ENCODE measurements around the gene OSBPL10.
"Not testable (repeated sequence)": the region's sequence is repeated elsewhere in the genome, so short reads cannot be mapped to it uniquely, and the experiment has no call there.

Gene OSBPL10

GRCh38 chr3:31882895-31883294 lies 98.2 kb downstream of the OSBPL10 start:
- no peak for DNase-seq

DNA sequence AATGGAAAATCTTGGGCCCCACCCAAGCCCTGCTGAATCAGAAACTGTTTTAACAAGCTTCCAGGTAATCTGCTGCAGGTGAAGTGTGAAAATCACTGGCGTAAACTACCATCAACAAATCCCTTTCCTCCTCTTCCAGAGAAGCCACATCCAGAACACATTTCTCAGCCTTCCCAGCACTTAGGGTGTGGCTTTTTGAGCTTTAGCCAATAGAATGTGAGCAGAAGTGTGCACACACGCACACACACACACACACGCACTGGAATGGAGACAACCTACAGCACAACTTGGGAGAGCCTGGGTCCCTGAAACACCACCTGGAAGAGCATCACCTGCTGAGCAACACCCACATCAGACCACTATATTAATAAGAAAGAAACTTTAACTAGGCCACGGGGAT lies 98.6 kb downstream of the OSBPL10 start:
- no peak for DNase-seq

DNA sequence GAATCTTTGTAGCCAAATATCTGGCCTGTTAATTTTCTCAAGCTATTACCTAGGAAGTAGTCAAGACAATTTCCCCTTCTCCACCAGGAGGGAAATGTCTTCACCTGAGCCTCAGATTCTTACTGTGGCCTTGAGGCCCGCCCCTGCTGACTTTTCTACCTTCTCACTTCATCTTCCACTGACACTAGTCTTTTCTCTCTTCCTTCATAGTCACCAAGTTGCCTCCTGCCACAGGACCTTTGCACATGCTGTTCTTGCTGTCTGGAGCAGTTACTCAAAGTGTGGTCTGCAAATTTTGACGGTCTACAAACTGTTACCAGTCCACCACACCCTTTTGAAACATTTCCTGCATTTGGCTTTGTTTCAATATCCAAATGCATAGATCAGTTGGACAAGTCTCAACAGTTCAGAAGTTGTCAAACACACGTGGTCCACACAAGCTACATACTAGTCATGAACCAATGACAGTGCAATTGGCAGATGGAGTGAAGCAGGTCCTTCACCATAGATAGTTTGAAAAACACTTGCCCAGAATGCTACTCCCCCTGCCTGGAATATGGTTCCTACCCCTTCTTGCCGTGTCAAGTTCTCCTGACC lies 100.5 kb downstream of the OSBPL10 start:
- DNase-seq: no peak

DNA sequence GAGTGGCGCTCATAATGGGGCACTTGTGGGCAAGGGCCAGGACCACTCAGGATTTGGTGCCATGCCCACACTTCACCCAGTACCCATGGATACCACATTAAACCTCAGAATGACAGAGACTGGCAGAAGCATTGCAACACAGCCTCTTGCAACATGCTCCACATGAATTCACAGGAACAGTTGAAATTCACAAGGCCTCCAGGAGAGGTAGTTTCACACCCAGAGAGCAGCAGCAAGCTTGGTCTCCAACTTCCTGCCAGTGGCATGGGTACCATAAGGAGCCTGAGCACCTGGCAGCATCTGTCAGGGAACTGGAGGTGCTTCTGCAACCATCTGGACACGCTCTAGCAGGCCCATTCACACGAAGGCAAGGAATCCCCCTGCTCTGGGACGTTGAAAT lies 101.0 kb downstream of the OSBPL10 start:
- peak; percentile 42 to 44 for DNase-seq

GRCh38 chr3:31879365-31879764 lies 101.7 kb downstream of the OSBPL10 start:
- DNase-seq: no peak

DNA sequence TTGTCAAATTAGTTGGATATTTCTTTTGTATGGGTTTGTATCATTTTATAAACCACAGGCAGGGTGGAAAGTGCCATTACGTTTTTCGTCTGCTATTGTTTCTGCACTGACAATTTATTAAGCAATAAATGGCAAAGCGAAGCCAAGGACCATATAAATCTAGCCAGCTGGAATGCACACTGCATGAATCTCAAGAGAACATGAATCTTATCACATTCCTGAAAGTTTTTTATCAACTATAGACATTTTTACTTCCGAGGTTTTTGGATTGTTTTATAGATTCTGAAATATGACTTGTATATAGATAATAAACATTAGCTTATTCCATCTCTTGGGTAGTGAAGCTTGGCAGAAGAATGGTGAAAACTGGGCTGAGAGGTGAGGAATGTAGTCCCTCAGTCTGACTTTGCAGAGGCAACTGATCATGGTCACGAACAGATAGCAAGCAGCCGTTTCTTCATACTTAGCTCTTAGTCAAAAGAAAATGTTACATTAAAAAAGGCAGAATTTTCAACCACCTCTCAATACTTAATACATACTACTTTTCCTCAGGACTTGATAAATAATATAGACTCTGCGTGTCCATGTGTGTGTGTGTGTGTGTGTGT lies 102.7 kb downstream of the OSBPL10 start:
- no peak for DNase-seq

DNA sequence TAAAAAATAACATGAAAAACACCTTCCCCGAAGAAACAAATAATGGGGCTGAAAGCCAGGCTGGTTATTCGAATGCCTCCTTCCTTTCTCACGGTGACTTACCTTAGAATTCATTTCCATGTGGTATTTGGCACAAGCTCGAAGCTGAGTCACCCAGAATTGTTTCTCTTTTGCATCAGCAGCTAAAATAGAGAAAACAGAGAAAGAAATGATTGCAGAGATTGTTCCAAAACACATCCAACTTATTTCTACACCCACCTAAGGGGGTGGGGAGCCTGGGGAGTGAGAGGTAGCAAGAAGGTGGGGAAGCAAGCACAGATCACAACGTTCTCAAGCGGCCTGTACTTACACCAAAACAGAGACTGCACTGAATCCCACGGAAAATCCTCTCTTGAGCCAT lies 104.7 kb downstream of the OSBPL10 start:
- DNase-seq: no peak

DNA sequence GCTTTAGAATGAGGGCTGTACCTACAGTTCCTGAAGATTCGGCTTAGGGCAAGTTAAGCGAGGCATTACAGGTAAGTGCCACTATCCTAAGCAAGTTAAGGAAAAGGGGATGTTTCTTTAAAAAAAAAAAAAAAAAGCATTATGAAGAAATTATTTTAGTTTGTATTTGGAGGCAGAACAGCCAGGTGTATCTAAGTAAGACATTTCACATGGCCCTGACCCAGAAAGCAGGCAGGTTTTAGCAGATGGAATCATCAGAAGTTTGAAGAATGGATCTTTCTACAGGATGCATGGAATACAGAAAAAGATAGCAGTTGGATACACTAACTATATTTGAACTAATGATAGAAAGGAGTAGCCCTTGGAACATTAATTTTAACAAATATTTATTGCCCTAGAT lies 105.6 kb downstream of the OSBPL10 start:
- no peak for DNase-seq

- no peak for DNase-seq
These were observed 107.7 kb downstream of the OSBPL10 start for GRCh38 chr3:31873254-31873820.

- DNase-seq: no peak
These were observed 109.0 kb downstream of the OSBPL10 start for GRCh38 chr3:31871939-31872507.

- not testable (repeated sequence) for DNase-seq
These were observed 111.0 kb downstream of the OSBPL10 start for GRCh38 chr3:31870111-31870510.

DNA sequence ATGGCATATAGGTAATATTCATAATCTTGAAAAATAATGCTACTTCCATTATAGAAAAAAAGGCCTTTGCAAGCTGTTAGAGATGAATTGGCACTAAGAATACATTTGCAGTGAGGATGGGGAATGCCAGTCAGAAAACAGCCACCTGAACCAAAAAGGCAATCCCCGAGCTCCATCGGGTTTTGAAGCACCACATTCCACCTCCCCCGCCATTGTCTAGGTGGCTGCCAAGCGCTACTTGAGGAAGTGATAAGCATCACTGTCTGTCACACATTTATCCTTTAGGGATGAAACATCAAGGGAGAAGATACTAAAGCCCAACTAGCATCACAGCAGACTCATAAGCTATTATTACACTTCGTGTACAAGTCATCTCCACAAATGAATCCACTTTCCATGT lies 112.8 kb downstream of the OSBPL10 start:
- no peak for DNase-seq

- no peak for DNase-seq
These were observed 118.3 kb downstream of the OSBPL10 start for GRCh38 chr3:31862666-31863279.

GRCh38 chr3:31861826-31862225 lies 119.2 kb downstream of the OSBPL10 start:
- no peak for DNase-seq

DNA sequence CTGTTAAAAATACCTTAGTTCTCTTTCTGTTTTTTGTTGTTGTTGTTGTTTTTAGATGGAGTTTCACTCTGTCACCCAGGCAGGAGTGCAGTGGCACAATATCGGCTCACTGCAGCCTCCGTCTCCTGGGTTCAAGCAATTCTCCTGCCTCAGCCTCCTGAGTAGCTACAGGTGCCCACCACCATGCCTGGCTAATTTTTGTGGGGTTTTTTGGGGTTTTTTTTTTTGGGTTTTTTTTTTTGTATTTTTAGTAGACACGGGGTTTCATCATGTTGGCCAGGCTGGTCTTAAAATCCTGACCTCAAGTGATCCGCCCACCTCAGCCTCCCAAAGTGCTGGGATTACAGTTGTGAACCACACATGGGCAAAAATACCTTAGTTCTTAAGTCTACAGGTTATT lies 120.4 kb downstream of the OSBPL10 start:
- not testable (repeated sequence) for DNase-seq

GRCh38 chr3:31859245-31859644 lies 121.8 kb downstream of the OSBPL10 start:
- no peak for DNase-seq

GRCh38 chr3:31858439-31858838 lies 122.6 kb downstream of the OSBPL10 start:
- DNase-seq: no peak

GRCh38 chr3:31853580-31853979 lies 127.5 kb downstream of the OSBPL10 start:
- DNase-seq: no peak

DNA sequence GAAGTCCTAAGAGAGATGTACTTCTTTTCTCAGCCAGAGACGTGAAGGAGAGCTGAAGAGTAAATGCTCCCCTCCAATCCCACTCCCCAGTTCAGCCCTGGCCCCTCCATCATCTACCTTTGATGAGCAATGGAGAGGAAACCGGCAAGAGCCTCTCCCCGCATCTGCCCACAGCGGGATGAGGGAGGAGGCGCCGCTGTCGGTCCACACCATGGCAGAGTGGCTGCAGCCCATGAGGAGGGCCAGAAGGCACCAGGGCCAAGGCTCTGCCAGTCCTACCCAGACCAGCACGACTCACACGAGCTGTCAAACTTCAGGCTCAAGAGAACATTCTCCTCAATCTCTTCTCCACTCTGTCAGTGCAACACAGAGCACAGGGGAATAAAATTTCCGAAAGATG lies 129.8 kb downstream of the OSBPL10 start:
- no peak for DNase-seq

- DNase-seq: no peak
These were observed 132.2 kb downstream of the OSBPL10 start for GRCh38 chr3:31848911-31849310.

DNA sequence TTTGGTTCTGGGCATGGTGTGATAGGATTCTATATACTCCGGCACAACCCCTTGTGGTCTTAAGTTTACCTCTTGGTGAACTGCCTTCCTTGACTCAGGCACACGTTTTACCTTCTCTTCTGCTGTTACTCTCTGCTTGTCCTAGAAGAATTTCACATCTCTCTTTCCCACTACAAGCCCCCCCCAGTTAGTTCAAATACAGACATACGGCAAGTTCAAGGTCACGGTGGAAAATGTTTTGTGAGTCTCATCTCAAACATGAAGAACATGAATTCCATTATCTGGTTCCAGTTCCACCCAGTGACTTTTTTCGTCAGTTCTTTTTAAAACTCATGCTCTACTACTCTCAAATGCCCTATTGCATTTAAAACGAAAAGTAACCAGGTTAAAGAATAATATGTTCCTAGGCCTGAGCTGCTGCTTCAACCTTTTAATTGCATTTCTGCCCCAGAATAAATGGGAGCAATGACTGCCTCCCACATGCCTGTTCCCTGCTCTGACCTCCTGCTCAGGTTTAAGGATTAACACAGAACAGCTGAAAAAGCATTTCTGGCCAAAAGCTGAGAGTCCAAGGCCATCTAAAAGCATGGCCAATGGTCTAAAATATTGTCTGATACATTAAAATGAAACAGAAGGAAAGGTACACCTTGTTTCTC lies 132.8 kb downstream of the OSBPL10 start:
- no peak for DNase-seq

DNA sequence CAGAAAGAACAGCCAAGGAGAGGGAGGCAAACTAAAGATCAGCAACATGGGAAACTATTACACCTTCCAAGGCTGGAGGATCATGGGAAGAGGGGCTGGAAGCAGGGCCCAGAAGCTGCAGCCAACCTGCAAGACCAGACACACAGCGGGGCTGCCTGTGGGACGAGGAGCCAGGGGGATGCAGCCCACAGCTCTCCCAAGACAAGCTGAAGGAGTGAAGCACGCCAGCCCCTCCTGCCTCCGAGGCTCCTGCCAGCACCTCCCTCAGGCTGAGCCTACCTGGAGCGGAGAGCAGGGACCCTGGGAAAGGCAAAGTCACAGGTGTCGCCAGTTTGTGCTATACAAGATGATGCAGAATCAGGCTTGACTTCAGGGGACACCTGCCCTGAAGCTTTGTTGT lies 133.3 kb downstream of the OSBPL10 start:
- no peak for DNase-seq

- DNase-seq: no peak
These were observed 139.5 kb downstream of the OSBPL10 start for GRCh38 chr3:31841515-31841914.
